ENCODE measurements around the gene LACTBL1. TPM values are rescaled to one million over a fixed set of nuclear protein-coding genes. Genes with fewer than 3 reads are reported as not detected.
A peak's percentile ranks its signal among the peaks of the same experiment; 100 is the strongest.

Gene LACTBL1
- total and polyA plus RNA-seq, 2 of the 8 experiments (the other 6 are each of a cell fraction or from before 2014, with no cell fraction given) = not detected

GRCh38 chr1:22953057-22953739 lies 19.5 kb downstream of the LACTBL1 start:
- Histone ChIP-seq H3K4me3 (ENCODE audit: extremely low read depth in 1 of 4, insufficient read depth in 2 of 4, low read depth in 3 of 4, low read length in 4 of 4) (peak overlapping the region in 2 of 4 experiments; percentile 18 to 28; a peak in 4 of 8 replicates), H4K91ac (replicated peaks; ENCODE audit: insufficient read length, low read length) (no peak overlapping the region), H3K56ac (replicated peaks; ENCODE audit: insufficient read length, low read depth, low read length) (no peak overlapping the region), H2AFZ (ENCODE audit: low read length) (no peak overlapping the region), H3K4ac (replicated peaks; ENCODE audit: insufficient read length, low read depth, low read length) (no peak overlapping the region), H2AK5ac (ENCODE audit: low read depth, low read length) (no peak overlapping the region), H3K79me1 (ENCODE audit: low read depth, low read length) (no peaks in the 10 kb centered on the region), H2BK120ac (replicated peaks; ENCODE audit: low read depth, low read length) (no peak overlapping the region), H3K18ac (ENCODE audit: extremely low read depth, low read length) (no peak overlapping the region), H3K4me2 (ENCODE audit: insufficient read depth in 1 of 2, low read depth in 2 of 2, low read length in 2 of 2) (peak overlapping the region; percentile 38 to 54; a peak in 3 of 4 replicates), H4K20me1 (replicated peaks in 1 of 2; ENCODE audit: control insufficient read depth in 1 of 2, insufficient read depth in 2 of 2, low read length in 2 of 2) (no peaks in the 10 kb centered on the region), H4K8ac (ENCODE audit: extremely low read depth, insufficient read depth, low read length) (peak overlapping the region; percentile 68; the same call in 1 of the 2 replicates), H3K27ac (ENCODE audit: low read depth, low read length) (no peak overlapping the region), H2BK20ac (ENCODE audit: low read length) (no peak overlapping the region), H3K9ac (replicated peaks in 1 of 4; ENCODE audit: extremely low read depth in 1 of 4, low read depth in 3 of 4, low read length in 3 of 4) (no peak overlapping the region), H3K4me1 (replicated peaks in 1 of 4; ENCODE audit: control insufficient read depth in 3 of 4, insufficient read depth in 4 of 4, low read length in 3 of 4) (no peaks in the 10 kb centered on the region), H3K23ac (ENCODE audit: insufficient read length) (no peak overlapping the region), H3K9me3 (ENCODE audit: insufficient read depth in 2 of 2, low read depth in 1 of 2, low read length in 1 of 2) (no peaks in the 10 kb centered on the region), H2BK12ac (ENCODE audit: low read depth, low read length) (no peak overlapping the region), H3K27me3 (replicated peaks in 1 of 4; ENCODE audit: control insufficient read depth in 3 of 4, extremely low read depth in 1 of 4, insufficient read depth in 3 of 4, low read length in 3 of 4) (peaks cover 0 to 15% (median 6%) of the 10 kb centered on the region in 4 experiments; a peak in 4 of 7 replicates), H2BK15ac (ENCODE audit: low read length) (no peak overlapping the region), H3K23me2 (ENCODE audit: low read depth, low read length) (peaks cover 2% of the 10 kb centered on the region; the same call in 1 of the 2 replicates), H3K36me3 (ENCODE audit: control insufficient read depth in 2 of 4, insufficient read depth in 4 of 4, low read length in 3 of 4) (no peaks in the 10 kb centered on the region), H3K14ac (ENCODE audit: insufficient read length) (no peak overlapping the region), H4K5ac (ENCODE audit: insufficient read length, low read depth, low read length) (no peak overlapping the region), H3K79me2 (ENCODE audit: control insufficient read depth in 1 of 2, insufficient read depth in 2 of 2, low read length in 2 of 2) (no peaks in the 10 kb centered on the region), H2BK5ac (ENCODE audit: low read depth, low read length) (no peak overlapping the region)
- WGBS, 2 experiments (ENCODE audit: extremely low coverage in 1 of 2, insufficient coverage in 1 of 2, insufficient read length in 1 of 2, insufficient replicate concordance in 2 of 2, low coverage in 1 of 2, low lambda C conversion rate in 2 of 2, missing lambda C conversion rate in 1 of 2) = 85% methylated on average over 70 of the region's 92 CpGs; no CpG with 5 or more reads in 1 of the 2 experiments
- CTCF ChIA-PET (ENCODE audit: partially characterized antibody) = interaction anchor here (4.1 kb wide), 1 partner anchor 12 kb away, joined by 21 read pairs; no protein-coding TSS in a partner anchor
- DNase-seq (ENCODE audit: low read depth in 1 of 2, low spot score in 2 of 2) (no peak), FAIRE-seq (no peak)
- POLR2A ChIA-PET (ENCODE audit: partially characterized antibody) = interaction anchor here (1.0 kb wide), 1 partner anchor 11 kb away, joined by 4 read pairs; no protein-coding TSS in a partner anchor
- TF ChIP-seq MAX (IDR thresholded peaks at IDR 0.05) = peak; percentile 58; the same call in 1 of the 2 replicates
- TF ChIP-seq GABPA (IDR thresholded peaks at IDR 0.05; ENCODE audit: borderline replicate concordance, insufficient read depth, low read length) = 0 out of 2 replicates have a peak, but pooled peaks have one; percentile 6
- 0 out of 2 replicates have a peak, but pooled peaks have one; percentile 40 for TF ChIP-seq RBBP5 (IDR thresholded peaks at IDR 0.05; ENCODE audit: borderline replicate concordance, low read depth, low read length)
- no peak for TF ChIP-seq FOSL1 (IDR thresholded peaks at IDR 0.05; ENCODE audit: insufficient read depth, low read depth, low read length)
- TF ChIP-seq CTCF (IDR thresholded peaks at IDR 0.05; ENCODE audit: control extremely low read depth in 1 of 3, insufficient read depth in 1 of 3, low read depth in 1 of 3, low read length in 3 of 3) = no peak
- peak; percentile 29 for TF ChIP-seq KDM4A (IDR thresholded peaks at IDR 0.05; ENCODE audit: low read depth, low read length, severe bottlenecking)
- no peak for TF ChIP-seq ZNF274 (IDR thresholded peaks at IDR 0.05; ENCODE audit: borderline replicate concordance, extremely low read depth, low read length)

Measured in H1 (cell line).